ENCODE results near the gene FAM89A. TPM values are rescaled to one million over a fixed set of nuclear protein-coding genes. Genes with fewer than 3 reads are reported as not detected.

The FAM89A gene
- total and polyA plus RNA-seq, 2 of the 8 experiments (the other 6 are each of a cell fraction or from before 2014, with no cell fraction given): 2.1 to 2.2 TPM

- H3K27me3 ChIP-seq (replicated peaks in 1 of 4; ENCODE audit: control insufficient read depth in 3 of 4, extremely low read depth in 1 of 4, insufficient read depth in 3 of 4, low read length in 3 of 4): no peaks in the 10 kb centered on the region; a peak in 3 of 7 replicates
- H3K9me3 ChIP-seq (ENCODE audit: insufficient read depth in 2 of 2, low read depth in 1 of 2, low read length in 1 of 2): no peaks in the 10 kb centered on the region
- no peak overlapping the region for H3K14ac ChIP-seq (ENCODE audit: insufficient read length)
- H2BK15ac ChIP-seq (ENCODE audit: low read length): no peak overlapping the region
- H3K79me1 ChIP-seq (ENCODE audit: low read depth, low read length): no peaks in the 10 kb centered on the region
- 0 out of 2 replicates have a peak overlapping the region, but pooled peaks have one; percentile 27 for H2BK12ac ChIP-seq (ENCODE audit: low read depth, low read length)
- no peak overlapping the region for H4K91ac ChIP-seq (replicated peaks; ENCODE audit: insufficient read length, low read length)
- no peak overlapping the region for H2AK5ac ChIP-seq (ENCODE audit: low read depth, low read length)
- DNase-seq (ENCODE audit: low read depth in 1 of 2, low spot score in 2 of 2) (no peak), FAIRE-seq (no peak)
- H3K9ac ChIP-seq (replicated peaks in 1 of 4; ENCODE audit: extremely low read depth in 1 of 4, low read depth in 3 of 4, low read length in 3 of 4): no peak overlapping the region
- WGBS, 2 experiments (ENCODE audit: extremely low coverage in 1 of 2, insufficient coverage in 1 of 2, insufficient read length in 1 of 2, insufficient replicate concordance in 2 of 2, low coverage in 1 of 2, low lambda C conversion rate in 2 of 2, missing lambda C conversion rate in 1 of 2): 89% methylated on average over 23 of the region's 23 CpGs; no CpG with 5 or more reads in 1 of the 2 experiments
- H2BK5ac ChIP-seq (ENCODE audit: low read depth, low read length): no peak overlapping the region
- H3K18ac ChIP-seq (ENCODE audit: extremely low read depth, low read length): no peak overlapping the region
- H3K4me1 ChIP-seq (replicated peaks in 1 of 4; ENCODE audit: control insufficient read depth in 3 of 4, insufficient read depth in 4 of 4, low read length in 3 of 4): no peaks in the 10 kb centered on the region
- ChIA-PET POLR2A (ENCODE audit: partially characterized antibody) (no interaction called here), CTCF (ENCODE audit: partially characterized antibody) (interaction anchor here (1.5 kb wide), 1 partner anchor 13 kb away, joined by 6 read pairs; the partner anchor contains the start of gene FAM89A)
- no peak overlapping the region for H4K5ac ChIP-seq (ENCODE audit: insufficient read length, low read depth, low read length)
- no peak overlapping the region for H3K56ac ChIP-seq (replicated peaks; ENCODE audit: insufficient read length, low read depth, low read length)
- no peaks in the 10 kb centered on the region for H4K20me1 ChIP-seq (replicated peaks in 1 of 2; ENCODE audit: control insufficient read depth in 1 of 2, insufficient read depth in 2 of 2, low read length in 2 of 2)
- H2BK20ac ChIP-seq (ENCODE audit: low read length): no peak overlapping the region
- H3K4me2 ChIP-seq (ENCODE audit: insufficient read depth in 1 of 2, low read depth in 2 of 2, low read length in 2 of 2): no peak overlapping the region
- no peaks in the 10 kb centered on the region for H3K36me3 ChIP-seq (ENCODE audit: control insufficient read depth in 2 of 4, insufficient read depth in 4 of 4, low read length in 3 of 4)
- no peak overlapping the region for H3K4ac ChIP-seq (replicated peaks; ENCODE audit: insufficient read length, low read depth, low read length)
- H2BK120ac ChIP-seq (replicated peaks; ENCODE audit: low read depth, low read length): no peak overlapping the region
- H2AFZ ChIP-seq (ENCODE audit: low read length): no peak overlapping the region
- H4K8ac ChIP-seq (ENCODE audit: extremely low read depth, insufficient read depth, low read length): no peak overlapping the region
- H3K23me2 ChIP-seq (ENCODE audit: low read depth, low read length): no peaks in the 10 kb centered on the region; the same call in 1 of the 2 replicates
- H3K79me2 ChIP-seq (ENCODE audit: control insufficient read depth in 1 of 2, insufficient read depth in 2 of 2, low read length in 2 of 2): no peaks in the 10 kb centered on the region
- no peak overlapping the region for H3K23ac ChIP-seq (ENCODE audit: insufficient read length)
- H3K27ac ChIP-seq (ENCODE audit: low read depth, low read length): no peak overlapping the region
- no peak overlapping the region for H3K4me3 ChIP-seq (ENCODE audit: extremely low read depth in 1 of 4, insufficient read depth in 2 of 4, low read depth in 3 of 4, low read length in 4 of 4)
- TF ChIP-seq JUN (IDR thresholded peaks at IDR 0.05; ENCODE audit: low read depth, low read length) (no peak), CHD2 (IDR thresholded peaks at IDR 0.05; ENCODE audit: low read length) (no peak), SRF (IDR thresholded peaks at IDR 0.05; ENCODE audit: low read depth, low read length) (no peak), ATF2 (IDR thresholded peaks at IDR 0.05; ENCODE audit: low read length) (no peak), TAF7 (optimal IDR thresholded peaks at IDR 0.05; ENCODE audit: borderline replicate concordance, low read depth, low read length) (no peak), SAP30 (IDR thresholded peaks at IDR 0.05; ENCODE audit: insufficient read depth, insufficient replicate concordance, low read length) (no peak), CBX5 (IDR thresholded peaks at IDR 0.05; ENCODE audit: low read depth, low read length) (no peak), CTBP2 (IDR thresholded peaks at IDR 0.05; ENCODE audit: borderline replicate concordance, insufficient read depth, insufficient read length, low read length) (no peak), E2F6 (IDR thresholded peaks at IDR 0.05) (no peak), GTF2F1 (IDR thresholded peaks at IDR 0.05; ENCODE audit: borderline replicate concordance, low read depth, low read length) (no peak)
Observed at GRCh38 chr1:231027136-231027925, 12.7 kb downstream of the FAM89A start.
